Erythroblast (primary cell): ENCODE data around the gene AHRR.

Experiments used
- DNase-seq, 2 experiments: peaks; one replicate each; lab custom pipeline; 2025; lab: John Stamatoyannopoulos, UW
- GATA1 ChIP-seq: IDR thresholded peaks from 2 replicates; pipeline ENCODE4 v1.6.1; 2011; ENCODE audit warnings: low read depth, mild to moderate bottlenecking, control low read depth, low read length, moderate library complexity
- POLR2A ChIP-seq: IDR thresholded peaks from 2 replicates; pipeline ENCODE4 v1.6.1; 2011; ENCODE audit warnings: mild to moderate bottlenecking, low read length

AHRR gene

GRCh38 chr5:422323-423232 is 101.1 kb downstream of the AHRR start:
- TF ChIP-seq GATA1, result no peak
- no peak for TF ChIP-seq POLR2A
- DNase-seq, result no peak

GRCh38 chr5:423233-423565 is 101.7 kb downstream of the AHRR start:
- TF ChIP-seq GATA1 (no peak), POLR2A (no peak)
- no peak for DNase-seq

GRCh38 chr5:423626-424261 is 102.2 kb downstream of the AHRR start:
- peak; percentile 17 to 21 for DNase-seq
- TF ChIP-seq GATA1 (no peak), POLR2A (no peak)

GRCh38 chr5:424301-425110 is 103.0 kb downstream of the AHRR start:
- DNase-seq, result no peak

GRCh38 chr5:425714-426113 is 104.2 kb downstream of the AHRR start:
- no peak for TF ChIP-seq GATA1
- TF ChIP-seq POLR2A, result no peak
- DNase-seq, result peak in 1 of 2 experiments; percentile 14

More at GRCh38 chr5:424301-425110, 103.0 kb downstream of the AHRR start:
- TF ChIP-seq POLR2A (no peak), GATA1 (no peak)

- no peak for DNase-seq
- TF ChIP-seq POLR2A (no peak), GATA1 (no peak)
Observed at GRCh38 chr5:426392-426976, 105.0 kb downstream of the AHRR start.

GRCh38 chr5:427415-428087 is 106.0 kb downstream of the AHRR start:
- TF ChIP-seq GATA1, result no peak
- no peak for TF ChIP-seq POLR2A
- DNase-seq, result no peak

GRCh38 chr5:428219-428618 is 106.7 kb downstream of the AHRR start:
- no peak for TF ChIP-seq GATA1
- TF ChIP-seq POLR2A, result no peak
- DNase-seq, result no peak

GRCh38 chr5:428754-429452 is 107.4 kb downstream of the AHRR start:
- TF ChIP-seq GATA1, result no peak
- DNase-seq, result no peak

GRCh38 chr5:429453-430188 is 108.1 kb downstream of the AHRR start:
- TF ChIP-seq POLR2A, result no peak
- no peak for TF ChIP-seq GATA1
- DNase-seq, result no peak

GRCh38 chr5:430214-430925 is 108.9 kb downstream of the AHRR start:
- DNase-seq, result no peak
- TF ChIP-seq POLR2A (no peak), GATA1 (no peak)
